ENCODE data around the gene LEFTY2. TPM values are rescaled to one million over a fixed set of nuclear protein-coding genes. Genes with fewer than 3 reads are reported as not detected.
A peak's percentile ranks its signal among the peaks of the same experiment; 100 is the strongest.

Gene LEFTY2
- total and polyA plus RNA-seq, 2 of the 4 experiments (the other 2 are of a cell fraction): not detected

DNA sequence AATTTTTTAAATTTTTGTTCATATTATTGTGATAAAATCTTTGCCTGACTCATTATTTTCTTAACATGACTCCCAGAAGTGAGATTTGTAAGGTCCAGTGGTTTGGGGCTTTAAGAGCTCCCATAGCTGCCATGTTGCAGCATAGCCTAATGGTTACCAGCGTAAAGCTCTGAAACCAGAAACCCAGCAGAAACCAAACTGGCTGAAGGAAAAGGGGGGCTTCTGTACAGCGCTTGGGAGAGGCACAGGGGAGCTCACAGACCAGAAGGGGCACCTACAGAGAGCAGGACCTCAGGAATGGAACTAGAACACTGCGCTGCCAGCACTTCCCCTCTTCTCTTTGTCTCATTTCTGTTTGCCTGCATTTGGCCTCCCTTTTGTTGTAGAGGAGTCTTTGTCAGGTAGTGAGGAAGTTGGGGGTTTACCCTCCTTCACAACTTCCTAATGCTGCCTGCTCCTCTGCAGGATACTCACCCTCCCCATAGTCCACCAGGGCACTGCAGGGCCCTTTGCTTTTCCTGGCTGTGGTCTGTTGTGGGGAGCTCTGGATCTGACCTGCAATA lies 14.4 kb downstream of the LEFTY2 start:
- intact Hi-C loops (cut with micrococcal nuclease): no loop called here
- Histone ChIP-seq H3K36me3 (ENCODE audit: control insufficient read depth, insufficient read depth, low read length) (peaks cover 9% of the 10 kb centered on the region), H4K20me1 (ENCODE audit: insufficient read depth, low read length) (no peaks in the 10 kb centered on the region), H3K4me3 (ENCODE audit: insufficient read depth, low read depth, low read length) (no peak overlapping the region), H3K27ac (ENCODE audit: insufficient read depth, low read length) (no peak overlapping the region), H3K9me1 (ENCODE audit: insufficient read depth, low read length) (peaks cover 16% of the 10 kb centered on the region), H3K9ac (ENCODE audit: low read depth, low read length) (no peak overlapping the region), H2BK15ac (ENCODE audit: low read depth, low read length) (no peak overlapping the region), H2AK5ac (ENCODE audit: low read depth, low read length) (no peak overlapping the region), H2BK5ac (ENCODE audit: low read depth, low read length, poor library complexity, severe bottlenecking) (no peak overlapping the region), H3K27me3 (ENCODE audit: control insufficient read depth, insufficient read depth, low read length) (no peaks in the 10 kb centered on the region), H3K4me2 (ENCODE audit: low read depth, low read length) (no peak overlapping the region), H2BK20ac (ENCODE audit: low read depth, low read length) (no peak overlapping the region), H3K23ac (ENCODE audit: low read depth, low read length) (0 out of 2 replicates have a peak overlapping the region, but pooled peaks have one; percentile 32), H4K8ac (ENCODE audit: low read depth in 2 of 2, low read length in 2 of 2) (no peak overlapping the region), H3K14ac (replicated peaks; ENCODE audit: low read depth, low read length) (no peak overlapping the region), H3K9me3 (ENCODE audit: control insufficient read depth, insufficient read depth, low read length) (no peaks in the 10 kb centered on the region), H3K56ac (ENCODE audit: extremely low read depth, insufficient read depth, low read length) (no peak overlapping the region), H2AK9ac (replicated peaks; ENCODE audit: low read depth, low read length, poor library complexity) (peak overlapping the region; percentile 51), H3K4me1 (ENCODE audit: control insufficient read depth, insufficient read depth, low read length) (no peaks in the 10 kb centered on the region), H2BK120ac (ENCODE audit: low read depth, low read length) (no peak overlapping the region), H3K79me1 (ENCODE audit: low read depth in 1 of 2, low read length in 2 of 2) (peaks cover 17 to 25% of the 10 kb centered on the region in 2 experiments), H3K4ac (ENCODE audit: low read depth, low read length) (no peak overlapping the region), H4K91ac (ENCODE audit: insufficient read depth, low read depth, low read length) (no peak overlapping the region), H3K18ac (ENCODE audit: low read depth, low read length) (no peak overlapping the region), H2AFZ (replicated peaks; ENCODE audit: low read length, poor library complexity) (peak overlapping the region; percentile 63), H4K5ac (ENCODE audit: low read depth, low read length) (no peak overlapping the region)
- DNase-seq: peak; percentile 44
- TF ChIP-seq POLR2A (IDR thresholded peaks at IDR 0.05; ENCODE audit: low read depth, low read length): no peak
- no peak for TF ChIP-seq SMC3 (IDR thresholded peaks at IDR 0.05; ENCODE audit: low read depth, low read length)
- TF ChIP-seq, protein P1, sequence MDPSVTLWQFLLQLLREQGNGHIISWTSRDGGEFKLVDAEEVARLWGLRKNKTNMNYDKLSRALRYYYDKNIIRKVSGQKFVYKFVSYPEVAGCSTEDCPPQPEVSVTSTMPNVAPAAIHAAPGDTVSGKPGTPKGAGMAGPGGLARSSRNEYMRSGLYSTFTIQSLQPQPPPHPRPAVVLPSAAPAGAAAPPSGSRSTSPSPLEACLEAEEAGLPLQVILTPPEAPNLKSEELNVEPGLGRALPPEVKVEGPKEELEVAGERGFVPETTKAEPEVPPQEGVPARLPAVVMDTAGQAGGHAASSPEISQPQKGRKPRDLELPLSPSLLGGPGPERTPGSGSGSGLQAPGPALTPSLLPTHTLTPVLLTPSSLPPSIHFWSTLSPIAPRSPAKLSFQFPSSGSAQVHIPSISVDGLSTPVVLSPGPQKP (IDR thresholded peaks at IDR 0.05; ENCODE audit: borderline replicate concordance, low read depth, low read length): no peak
- no peak for TF ChIP-seq RCOR1 (IDR thresholded peaks at IDR 0.05; ENCODE audit: insufficient replicate concordance, low read length)
- no peak for TF ChIP-seq FOS (IDR thresholded peaks at IDR 0.05; ENCODE audit: low read depth, low read length)
- TF ChIP-seq, protein P2, sequence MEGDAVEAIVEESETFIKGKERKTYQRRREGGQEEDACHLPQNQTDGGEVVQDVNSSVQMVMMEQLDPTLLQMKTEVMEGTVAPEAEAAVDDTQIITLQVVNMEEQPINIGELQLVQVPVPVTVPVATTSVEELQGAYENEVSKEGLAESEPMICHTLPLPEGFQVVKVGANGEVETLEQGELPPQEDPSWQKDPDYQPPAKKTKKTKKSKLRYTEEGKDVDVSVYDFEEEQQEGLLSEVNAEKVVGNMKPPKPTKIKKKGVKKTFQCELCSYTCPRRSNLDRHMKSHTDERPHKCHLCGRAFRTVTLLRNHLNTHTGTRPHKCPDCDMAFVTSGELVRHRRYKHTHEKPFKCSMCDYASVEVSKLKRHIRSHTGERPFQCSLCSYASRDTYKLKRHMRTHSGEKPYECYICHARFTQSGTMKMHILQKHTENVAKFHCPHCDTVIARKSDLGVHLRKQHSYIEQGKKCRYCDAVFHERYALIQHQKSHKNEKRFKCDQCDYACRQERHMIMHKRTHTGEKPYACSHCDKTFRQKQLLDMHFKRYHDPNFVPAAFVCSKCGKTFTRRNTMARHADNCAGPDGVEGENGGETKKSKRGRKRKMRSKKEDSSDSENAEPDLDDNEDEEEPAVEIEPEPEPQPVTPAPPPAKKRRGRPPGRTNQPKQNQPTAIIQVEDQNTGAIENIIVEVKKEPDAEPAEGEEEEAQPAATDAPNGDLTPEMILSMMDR (conservative IDR thresholded peaks at IDR 0.05; ENCODE audit: low read depth, low read length): no peak
- no peak for TF ChIP-seq MXI1 (IDR thresholded peaks at IDR 0.05; ENCODE audit: borderline replicate concordance, low read depth, low read length)
- no peak for TF ChIP-seq BHLHE40 (IDR thresholded peaks at IDR 0.05; ENCODE audit: low read depth, low read length)
- CTCF ChIA-PET: no interaction called here
- no TSS peak for BruUV-seq (replicated peaks)
- WGBS, 2 experiments (ENCODE audit: extremely low coverage in 2 of 2, insufficient read length in 1 of 2): no CpG with 5 or more reads among the region's 3 CpGs
- ATAC-seq (ENCODE audit: low read depth): no peak
- in situ Hi-C loops (cut with MboI; ENCODE audit: low sequenced_read_pairs): no loop called here
- POLR2A ChIA-PET (ENCODE audit: unreplicated experiment): no interaction called here
- dilution Hi-C loops (cut with HindIII; ENCODE audit: low sequenced_read_pairs, unreplicated experiment): no loop called here
